K562 (cell line): ENCODE measurements around the gene GPS2. TPM values are rescaled to one million over a fixed set of nuclear protein-coding genes. Genes with fewer than 3 reads are reported as not detected.

ENCODE experiments used
- ATAC-seq: fragments of 200-7000 bp; cut with Tn5 transposase; 3 replicates; pipeline ENCODE4 v1.9.1; 2020; ENCODE audit warnings: moderate library complexity
- BruUV-seq: library from RNA; stranded (reverse); fragments of 400-500 nt; replicated peaks from 2 replicates; lab custom pipeline; 2021; lab: Mats Ljungman, UMichigan
- CTCF ChIA-PET: fragments of 300-600 bp; formaldehyde crosslinking; extraction: SDS; loops from one replicate; lab custom pipeline; 2021; ENCODE audit warnings: low intra/inter-chr PET ratio; lab: Yijun Ruan, JAX
- POLR2A ChIA-PET: fragments of 300-600, 350-650 bp; sonication (Branson Sonifier 250); formaldehyde crosslinking; extraction: SDS; loops from one replicate; lab custom pipeline; 2021; ENCODE audit warnings: antibody characterized with exemption, inconsistent platforms; lab: Yijun Ruan, JAX
- DNase-seq, 4 experiments: peaks; one replicate each; pipeline versions ENCODE4 v3.0.0 to v3.0.0-alpha.2; 2011 to 2018; ENCODE audit warnings: low spot score in 3 of 4, mixed read lengths in 3 of 4; ENCODE audit errors: extremely low read depth in 1 of 4
- FAIRE-seq: peaks from 2 replicates; lab custom pipeline; 2011; peaks lifted over from hg19 to GRCh38; lab: Jason Lieb, UNC
- H2AFZ ChIP-seq: 2 replicates; pipeline ENCODE4 v1.6.0; 2011; ENCODE audit warnings: low read depth, low read length, control low read depth, inconsistent platforms
- H3K27ac ChIP-seq: fragments of 200-600 bp; 3 replicates; pipeline ENCODE4 v1.8.0; 2011; ENCODE audit warnings: low read depth, mild to moderate bottlenecking, control low read depth, inconsistent platforms, low read length, moderate library complexity, mixed read lengths; ENCODE audit errors: extremely low read depth
- H3K27me3 ChIP-seq, 2 experiments: fragments of 300-600 bp in 1 of 2; 2 replicates in 1 of 2; 3 replicates in 1 of 2; pipeline versions ENCODE4 v1.6.0 to v1.8.0; 2011; ENCODE audit warnings: inconsistent platforms in 2 of 2, low read length in 2 of 2, mild to moderate bottlenecking in 1 of 2, mixed read lengths in 1 of 2, moderate library complexity in 1 of 2; ENCODE audit not compliant: control insufficient read depth in 2 of 2, insufficient read depth in 2 of 2
- H3K36me3 ChIP-seq: fragments of 300-600 bp; 3 replicates; pipeline ENCODE4 v1.8.0; 2011; ENCODE audit warnings: mild to moderate bottlenecking, low read length, inconsistent platforms; ENCODE audit not compliant: control insufficient read depth, insufficient read depth
- H3K4me1 ChIP-seq, 2 experiments: fragments of 200-600 bp in 1 of 2; replicated peaks in 1 of 2; 2 replicates in 1 of 2; 3 replicates in 1 of 2; pipeline versions ENCODE4 v1.5.1 to v1.8.0; 2011; ENCODE audit warnings: inconsistent platforms in 2 of 2, low read length in 2 of 2, mild to moderate bottlenecking in 1 of 2, mixed read lengths in 1 of 2, moderate library complexity in 1 of 2; ENCODE audit not compliant: control insufficient read depth in 2 of 2, insufficient read depth in 2 of 2
- H3K4me2 ChIP-seq: 2 replicates; pipeline ENCODE4 v1.6.1; 2011; ENCODE audit warnings: low read length, control low read depth, inconsistent platforms, mixed read lengths; ENCODE audit not compliant: insufficient read depth
- H3K4me3 ChIP-seq: fragments of 200-600 bp; sonication (generic), shearing (Covaris generic); 2 replicates; pipeline ENCODE4 v1.5.1; 2016; ENCODE audit warnings: control low read depth, inconsistent platforms
- H3K79me2 ChIP-seq: fragments of 200-600 bp; 3 replicates; pipeline ENCODE4 v1.8.0; 2011; ENCODE audit warnings: low read length, inconsistent platforms; ENCODE audit not compliant: control insufficient read depth, insufficient read depth
- H3K9ac ChIP-seq, 2 experiments: 2 replicates each; pipeline versions ENCODE4 v1.6.0 to v1.6.1; 2011; ENCODE audit warnings: low read depth in 2 of 2, low read length in 2 of 2, control low read depth in 1 of 2, inconsistent platforms in 1 of 2, mild to moderate bottlenecking in 1 of 2, mixed read lengths in 1 of 2; ENCODE audit not compliant: insufficient read depth in 1 of 2
- H3K9me1 ChIP-seq: one replicate; pipeline ENCODE4 v1.6.0; 2011; ENCODE audit warnings: inconsistent platforms, mild to moderate bottlenecking, low read length, moderate library complexity; ENCODE audit not compliant: control insufficient read depth, insufficient read depth
- H3K9me3 ChIP-seq: replicated peaks from 2 replicates; pipeline ENCODE4 v1.5.1; 2011; ENCODE audit warnings: low read depth, low read length, inconsistent platforms; ENCODE audit not compliant: control insufficient read depth, insufficient read depth
- H4K20me1 ChIP-seq: replicated peaks from 2 replicates; pipeline ENCODE4 v1.6.1; 2011; ENCODE audit warnings: low read length, inconsistent platforms, mixed read lengths; ENCODE audit not compliant: control insufficient read depth, insufficient read depth
- ARID1B ChIP-seq: fragments of 450-650 bp; IDR thresholded peaks from 2 replicates; pipeline ENCODE4 v1.6.1; 2016; ENCODE audit warnings: antibody characterized with exemption, mild to moderate bottlenecking, inconsistent platforms
- CTCF ChIP-seq, 3 experiments: IDR thresholded peaks in 2 of 3; conservative IDR thresholded peaks in 1 of 3; 2 replicates each; pipeline ENCODE4 v1.5.1; 2011 to 2012; ENCODE audit warnings: low read length in 3 of 3, mild to moderate bottlenecking in 3 of 3, control low read depth in 2 of 3, improper control_type of control experiment in 1 of 3, inconsistent platforms in 1 of 3, low read depth in 1 of 3, mixed read lengths in 1 of 3, moderate library complexity in 1 of 3; ENCODE audit not compliant: insufficient read depth in 2 of 3
- DACH1 ChIP-seq: fragments of 450-650 bp; IDR thresholded peaks from 2 replicates; pipeline ENCODE4 v1.6.1; 2018; ENCODE audit not compliant: partially characterized antibody
- EP400 ChIP-seq: fragments of 450-650 bp; IDR thresholded peaks from 2 replicates; pipeline ENCODE4 v1.6.1; 2017; ENCODE audit warnings: antibody characterized with exemption, mild to moderate bottlenecking, moderate library complexity
- ESRRA ChIP-seq: fragments of 450-650 bp; IDR thresholded peaks from 2 replicates; pipeline ENCODE4 v1.6.1; 2014; ENCODE audit warnings: low read depth, mild to moderate bottlenecking, moderate library complexity, borderline replicate concordance
- FOXK2 ChIP-seq, 2 experiments: fragments of 450-650 bp; IDR thresholded peaks in 1 of 2; conservative IDR thresholded peaks in 1 of 2; 2 replicates each; pipeline ENCODE4 v1.6.1; 2016; ENCODE audit warnings: low read depth in 2 of 2, mild to moderate bottlenecking in 1 of 2
- GABPB2 ChIP-seq: fragments of 250-450 bp; sonication (Bioruptor Pico); conservative IDR thresholded peaks from 2 replicates; pipeline ENCODE4 v1.5.1; 2021; ENCODE audit warnings: mild to moderate bottlenecking
- GATA2 ChIP-seq: sonication (generic); formaldehyde crosslinking; IDR thresholded peaks from 2 replicates; pipeline ENCODE4 v1.4.0; 2020; ENCODE audit warnings: mild to moderate bottlenecking, missing genetic modification reagents
- KLF6 ChIP-seq: fragments of 250-450 bp; sonication (Bioruptor Pico); IDR thresholded peaks from 2 replicates; pipeline ENCODE4 v1.4.0; 2020; ENCODE audit warnings: mild to moderate bottlenecking, moderate library complexity, borderline replicate concordance
- L3MBTL2 ChIP-seq: fragments of 450-650 bp; IDR thresholded peaks from 2 replicates; pipeline ENCODE4 v1.6.1; 2016; ENCODE audit warnings: mild to moderate bottlenecking, moderate library complexity
- MAX ChIP-seq: sonication (generic); formaldehyde crosslinking; IDR thresholded peaks from 2 replicates; pipeline ENCODE4 v1.9.0; 2022; ENCODE audit warnings: mild to moderate bottlenecking, missing genetic modification reagents
- MNT ChIP-seq, 2 experiments: fragments of 450-650 bp; conservative IDR thresholded peaks; 2 replicates each; pipeline ENCODE4 v1.6.1; 2017; ENCODE audit warnings: mild to moderate bottlenecking in 2 of 2, moderate library complexity in 2 of 2
- NCOR1 ChIP-seq: fragments of 450-650 bp; IDR thresholded peaks from 2 replicates; pipeline ENCODE4 v1.6.1; 2016; ENCODE audit warnings: mild to moderate bottlenecking, moderate library complexity
- TAL1 ChIP-seq: fragments of 450-650 bp; IDR thresholded peaks from 2 replicates; pipeline ENCODE4 v1.6.1; 2016; ENCODE audit warnings: mild to moderate bottlenecking
- TFAP4 ChIP-seq: sonication (generic); formaldehyde crosslinking; IDR thresholded peaks from 2 replicates; pipeline ENCODE4 v1.8.0; 2022; ENCODE audit warnings: missing genetic modification reagents, mild to moderate bottlenecking, moderate library complexity, borderline replicate concordance
- ZKSCAN8 ChIP-seq: fragments of 200-800 bp; sonication (Bioruptor generic); IDR thresholded peaks from 2 replicates; pipeline ENCODE4 v1.6.1; 2016; ENCODE audit warnings: missing genetic modification characterization, missing compliant biosample characterization
- ZNF175 ChIP-seq: fragments of 200-800 bp; sonication (Bioruptor generic); IDR thresholded peaks from 2 replicates; pipeline ENCODE4 v1.6.1; 2016; ENCODE audit warnings: low read depth, mild to moderate bottlenecking, missing genetic modification characterization, missing compliant biosample characterization
- WGBS: fragments of 100-300 bp; shearing (Covaris generic); methylation state at CpG from one replicate; pipeline ENCODE4 v1.1.6; 2016; ENCODE audit warnings: low coverage, mixed read lengths; ENCODE audit not compliant: insufficient coverage; ENCODE audit errors: missing lambda C conversion rate; 5-methylcytosine and 5-hydroxymethylcytosine counted together
- in situ Hi-C: fragments of 300-500 bp; cut with MboI; formaldehyde crosslinking; loops from 4 replicates; pipeline ENCODE4 v1.15.0; 2018; ENCODE audit warnings: inconsistent platforms, mixed read lengths
- intact Hi-C: fragments of 100-400 bp; cut with micrococcal nuclease; formaldehyde crosslinking; loops from 2 replicates; pipeline ENCODE4 v1.14.2; 2022
- polyA plus RNA-seq, 8 experiments: library from polyadenylated mRNA; depleted of rRNA in 4 of 8; stranded (reverse) in 5 of 8; unstranded in 3 of 8; fragments of >200 nt; fragmentation: Nextera tagmentation in 2 of 8; fragmentation: Illumina TruSeq in 1 of 8; extraction: Ambion mirVana in 2 of 8; extraction: Trizol in 1 of 8; gene quantifications; 2 replicates each; pipeline versions ENCODE4 v1.2.1 to v1.2.3, GENCODE V29; 2011 to 2014; ENCODE audit warnings: inconsistent platforms in 1 of 8, missing spikeins in 1 of 8
- total RNA-seq, 7 experiments: library from RNA; depleted of rRNA in 6 of 7; stranded (reverse); fragments of >200 nt in 6 of 7; fragmentation: Illumina TruSeq in 2 of 7; extraction: Trizol in 2 of 7; gene quantifications; 2 replicates each; pipeline versions ENCODE4 v1.2.1 to v1.2.3, GENCODE V29; 2011 to 2021; ENCODE audit warnings: low replicate concordance in 1 of 7

The GPS2 gene
- total and polyA plus RNA-seq, 9 of the 15 experiments (the other 6 are each of a cell fraction or from before 2014, with no cell fraction given), result 18.3 to 75.7 (median 37.0) TPM

- 8% methylated on average over 6 of the region's 6 CpGs for WGBS
- DNase-seq (peak in 3 of 4 experiments; percentile 35 to 69 (median 44)), FAIRE-seq (peak; percentile 84), ATAC-seq (peak; percentile 22; the same call in 1 of the 3 replicates)
- H3K79me2 ChIP-seq, result no peaks in the 10 kb centered on the region; the same call in 2 of the 3 replicates
- peak overlapping the region; percentile 39; the same call in 2 of the 3 replicates for H3K27ac ChIP-seq
- ChIA-PET CTCF (no interaction called here), POLR2A (interaction anchor here (0.6 to 1.4 kb wide), 7 partner anchors 11 to 367 kb away, joined by 3 to 5 read pairs (median 3); partner anchors contain the start of gene PHF23)
- H4K20me1 ChIP-seq, result no peaks in the 10 kb centered on the region; the same call in 1 of the 2 replicates
- no peak overlapping the region for H2AFZ ChIP-seq
- H3K4me2 ChIP-seq, result peak overlapping the region; percentile 73
- in situ Hi-C loops, result loop anchor here (5.0 kb wide), 1 partner anchor 59 kb away; no protein-coding TSS in a partner anchor
- intact Hi-C loops, result loop anchor here (5.0 kb wide), 1 partner anchor 46 kb away; the partner anchor contains the start of gene PHF23
- H3K4me1 ChIP-seq, result peaks cover 15 to 44% of the 10 kb centered on the region in 2 experiments; a peak in 4 of 5 replicates
- H3K9me3 ChIP-seq, result no peaks in the 10 kb centered on the region
- H3K4me3 ChIP-seq, result peak overlapping the region; percentile 65; the same call in 1 of the 2 replicates
- no peaks in the 10 kb centered on the region for H3K9me1 ChIP-seq
- 0 out of 3 replicates have a peak, but pooled peaks cover 3% of the 10 kb centered on the region for H3K36me3 ChIP-seq
- BruUV-seq, result no TSS peak
- peak overlapping the region; percentile 65 to 91; a peak in 3 of 4 replicates for H3K9ac ChIP-seq
- no peaks in the 10 kb centered on the region for H3K27me3 ChIP-seq
- TF ChIP-seq DACH1 (peak; percentile 66), GABPB2 (CRISPR knock-in tag) (no peak), GATA2 (CRISPR knock-in tag) (no peak), MAX (CRISPR knock-in tag) (peak; percentile 66), NCOR1 (peak; percentile 26; the same call in 1 of the 2 replicates), MNT (conservative IDR thresholded peaks at IDR 0.05) (peak; percentile 31 to 69; a peak in 1 of 4 replicates), ARID1B (peak; percentile 15; the same call in 1 of the 2 replicates), TFAP4 (CRISPR knock-in tag) (peak; percentile 97), ZKSCAN8 (CRISPR knock-in tag) (no peak), L3MBTL2 (peak; percentile 23; the same call in 1 of the 2 replicates), TAL1 (peak; percentile 36), KLF6 (CRISPR knock-in tag) (no peak), ZNF175 (CRISPR knock-in tag) (0 out of 2 replicates have a peak, but pooled peaks have one; percentile 25), EP400 (no peak; the same call in 1 of the 2 replicates), ESRRA (peak; percentile 73; the same call in 1 of the 2 replicates), FOXK2 (conservative IDR thresholded peaks at IDR 0.05 in 1 of 2, IDR thresholded peaks at IDR 0.05 in 1 of 2; ENCODE audit: low read depth in 2 of 2) (peak; percentile 77 to 83), CTCF (IDR thresholded peaks at IDR 0.05 in 2 of 3, conservative IDR thresholded peaks at IDR 0.05 in 1 of 3; ENCODE audit: insufficient read depth in 2 of 3, low read depth in 1 of 3, low read length in 3 of 3) (peak; percentile 15 to 36 (median 27); a peak in 3 of 6 replicates)
These were observed 32.3 kb downstream of the GPS2 start for GRCh38 chr17:7282752-7283321.
